ENCODE data around the gene NFE2L1.

The NFE2L1 gene

GRCh38 chr17:48047113-48047740 is 932 bp upstream of the NFE2L1 start:
- DNase-seq (ENCODE audit: low read depth) = peak; percentile 60

- DNase-seq (ENCODE audit: low read depth) = peak; percentile 98
These were observed 396 bp downstream of the NFE2L1 start for GRCh38 chr17:48048384-48049126.

GRCh38 chr17:48051283-48051682 is 3.1 kb downstream of the NFE2L1 start:
- no peak for DNase-seq (ENCODE audit: low read depth)

- peak; percentile 44 for DNase-seq (ENCODE audit: low read depth)
These were observed 3.7 kb downstream of the NFE2L1 start for GRCh38 chr17:48051706-48052486.

- peak; percentile 30 for DNase-seq (ENCODE audit: low read depth)
These were observed 5.0 kb downstream of the NFE2L1 start for GRCh38 chr17:48052956-48053757.

- no peak for DNase-seq (ENCODE audit: low read depth)
These were observed 5.6 kb downstream of the NFE2L1 start for GRCh38 chr17:48053758-48054237.

- DNase-seq (ENCODE audit: low read depth) = peak; percentile 73
These were observed 6.4 kb downstream of the NFE2L1 start for GRCh38 chr17:48054238-48055185.

- DNase-seq (ENCODE audit: low read depth) = peak; percentile 88
These were observed 7.5 kb downstream of the NFE2L1 start for GRCh38 chr17:48055531-48056245.

GRCh38 chr17:48056246-48056745 is 8.1 kb downstream of the NFE2L1 start:
- DNase-seq (ENCODE audit: low read depth) = no peak

GRCh38 chr17:48056879-48057278 is 8.7 kb downstream of the NFE2L1 start:
- DNase-seq (ENCODE audit: low read depth) = no peak

GRCh38 chr17:48057626-48058025 is 9.5 kb downstream of the NFE2L1 start:
- no peak for DNase-seq (ENCODE audit: low read depth)

GRCh38 chr17:48058393-48059124 is 10.4 kb downstream of the NFE2L1 start:
- no peak for DNase-seq (ENCODE audit: low read depth)

- no peak for DNase-seq (ENCODE audit: low read depth)
These were observed 11.0 kb downstream of the NFE2L1 start for GRCh38 chr17:48059125-48059668.

GRCh38 chr17:48060249-48060648 is 12.1 kb downstream of the NFE2L1 start:
- DNase-seq (ENCODE audit: low read depth) = no peak

GRCh38 chr17:48062273-48062672 is 14.1 kb downstream of the NFE2L1 start:
- DNase-seq (ENCODE audit: low read depth) = no peak

- DNase-seq (ENCODE audit: low read depth) = no peak
These were observed 16.5 kb downstream of the NFE2L1 start for GRCh38 chr17:48064638-48065037.

GRCh38 chr17:48066192-48066591 is 18.0 kb downstream of the NFE2L1 start:
- no peak for DNase-seq (ENCODE audit: low read depth)

- DNase-seq (ENCODE audit: low read depth) = no peak
These were observed 18.5 kb downstream of the NFE2L1 start for GRCh38 chr17:48066656-48067055.

- DNase-seq (ENCODE audit: low read depth) = no peak
These were observed 19.1 kb downstream of the NFE2L1 start for GRCh38 chr17:48067245-48067644.

Data from ELR (cell line).